Renal cortical epithelial cell (primary cell): Measurements from ENCODE around the gene HOXB3. TPM values are rescaled to one million over a fixed set of nuclear protein-coding genes. Genes with fewer than 3 reads are reported as not detected.
"Not testable (repeated sequence)": the region's sequence is repeated elsewhere in the genome, so short reads cannot be mapped to it uniquely, and the experiment has no call there.

Experiments used
- DNase-seq: peaks from one replicate; pipeline ENCODE4 v3.0.0-alpha.2; 2011; ENCODE audit warnings: low read depth
- total RNA-seq: library from RNA; depleted of rRNA; stranded (reverse); fragments of >200 nt; gene quantifications from 2 replicates; pipeline ENCODE4 v1.2.3, GENCODE V29; 2014

Gene HOXB3
- total RNA-seq, 1 donor from 2014 or later = 36.2 TPM

- DNase-seq = no peak
Measured at GRCh38 chr17:48526608-48527546, 63.2 kb downstream of the HOXB3 start.

- no peak for DNase-seq
Measured at GRCh38 chr17:48523010-48523409, 67.0 kb downstream of the HOXB3 start.

- DNase-seq = peak; percentile 58
Measured at GRCh38 chr17:48522031-48522653, 67.9 kb downstream of the HOXB3 start.

GRCh38 chr17:48520631-48521079 is 69.4 kb downstream of the HOXB3 start:
- DNase-seq = peak; percentile 72

GRCh38 chr17:48519427-48519826 is 70.6 kb downstream of the HOXB3 start:
- no peak for DNase-seq

- no peak for DNase-seq
Measured at GRCh38 chr17:48517478-48517877, 72.6 kb downstream of the HOXB3 start.

- DNase-seq = no peak
Measured at GRCh38 chr17:48515925-48516900, 73.8 kb downstream of the HOXB3 start.

- no peak for DNase-seq
Measured at GRCh38 chr17:48514477-48514876, 75.6 kb downstream of the HOXB3 start.

- DNase-seq = no peak
Measured at GRCh38 chr17:48513666-48514455, 76.2 kb downstream of the HOXB3 start.

- DNase-seq = no peak
Measured at GRCh38 chr17:48513097-48513496, 76.9 kb downstream of the HOXB3 start.

GRCh38 chr17:48510761-48511604 is 79.1 kb downstream of the HOXB3 start:
- DNase-seq = peak; percentile 53

GRCh38 chr17:48510381-48510760 is 79.7 kb downstream of the HOXB3 start:
- no peak for DNase-seq

GRCh38 chr17:48509708-48510107 is 80.3 kb downstream of the HOXB3 start:
- DNase-seq = not testable (repeated sequence)

- no peak for DNase-seq
Measured at GRCh38 chr17:48506246-48506645, 83.8 kb downstream of the HOXB3 start.

GRCh38 chr17:48505788-48506187 is 84.3 kb downstream of the HOXB3 start:
- DNase-seq = peak; percentile 93

GRCh38 chr17:48504953-48505352 is 85.1 kb downstream of the HOXB3 start:
- no peak for DNase-seq

- no peak for DNase-seq
Measured at GRCh38 chr17:48503747-48504146, 86.3 kb downstream of the HOXB3 start.

- no peak for DNase-seq
Measured at GRCh38 chr17:48502901-48503300, 87.1 kb downstream of the HOXB3 start.

- DNase-seq = no peak
Measured at GRCh38 chr17:48502312-48502711, 87.7 kb downstream of the HOXB3 start.
